GM18499 (cell line): ENCODE measurements around the gene SACS.

Experiments
- ATAC-seq: cut with Tn5 transposase; IDR thresholded peaks from one replicate; pipeline ENCODE4 v1.9.1; 2021; ENCODE audit warnings: moderate number of reproducible peaks; ENCODE audit not compliant: insufficient read depth, unreplicated experiment

SACS gene, protein sequence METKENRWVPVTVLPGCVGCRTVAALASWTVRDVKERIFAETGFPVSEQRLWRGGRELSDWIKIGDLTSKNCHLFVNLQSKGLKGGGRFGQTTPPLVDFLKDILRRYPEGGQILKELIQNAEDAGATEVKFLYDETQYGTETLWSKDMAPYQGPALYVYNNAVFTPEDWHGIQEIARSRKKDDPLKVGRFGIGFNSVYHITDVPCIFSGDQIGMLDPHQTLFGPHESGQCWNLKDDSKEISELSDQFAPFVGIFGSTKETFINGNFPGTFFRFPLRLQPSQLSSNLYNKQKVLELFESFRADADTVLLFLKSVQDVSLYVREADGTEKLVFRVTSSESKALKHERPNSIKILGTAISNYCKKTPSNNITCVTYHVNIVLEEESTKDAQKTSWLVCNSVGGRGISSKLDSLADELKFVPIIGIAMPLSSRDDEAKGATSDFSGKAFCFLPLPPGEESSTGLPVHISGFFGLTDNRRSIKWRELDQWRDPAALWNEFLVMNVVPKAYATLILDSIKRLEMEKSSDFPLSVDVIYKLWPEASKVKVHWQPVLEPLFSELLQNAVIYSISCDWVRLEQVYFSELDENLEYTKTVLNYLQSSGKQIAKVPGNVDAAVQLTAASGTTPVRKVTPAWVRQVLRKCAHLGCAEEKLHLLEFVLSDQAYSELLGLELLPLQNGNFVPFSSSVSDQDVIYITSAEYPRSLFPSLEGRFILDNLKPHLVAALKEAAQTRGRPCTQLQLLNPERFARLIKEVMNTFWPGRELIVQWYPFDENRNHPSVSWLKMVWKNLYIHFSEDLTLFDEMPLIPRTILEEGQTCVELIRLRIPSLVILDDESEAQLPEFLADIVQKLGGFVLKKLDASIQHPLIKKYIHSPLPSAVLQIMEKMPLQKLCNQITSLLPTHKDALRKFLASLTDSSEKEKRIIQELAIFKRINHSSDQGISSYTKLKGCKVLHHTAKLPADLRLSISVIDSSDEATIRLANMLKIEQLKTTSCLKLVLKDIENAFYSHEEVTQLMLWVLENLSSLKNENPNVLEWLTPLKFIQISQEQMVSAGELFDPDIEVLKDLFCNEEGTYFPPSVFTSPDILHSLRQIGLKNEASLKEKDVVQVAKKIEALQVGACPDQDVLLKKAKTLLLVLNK (N-terminal part only)

DNA sequence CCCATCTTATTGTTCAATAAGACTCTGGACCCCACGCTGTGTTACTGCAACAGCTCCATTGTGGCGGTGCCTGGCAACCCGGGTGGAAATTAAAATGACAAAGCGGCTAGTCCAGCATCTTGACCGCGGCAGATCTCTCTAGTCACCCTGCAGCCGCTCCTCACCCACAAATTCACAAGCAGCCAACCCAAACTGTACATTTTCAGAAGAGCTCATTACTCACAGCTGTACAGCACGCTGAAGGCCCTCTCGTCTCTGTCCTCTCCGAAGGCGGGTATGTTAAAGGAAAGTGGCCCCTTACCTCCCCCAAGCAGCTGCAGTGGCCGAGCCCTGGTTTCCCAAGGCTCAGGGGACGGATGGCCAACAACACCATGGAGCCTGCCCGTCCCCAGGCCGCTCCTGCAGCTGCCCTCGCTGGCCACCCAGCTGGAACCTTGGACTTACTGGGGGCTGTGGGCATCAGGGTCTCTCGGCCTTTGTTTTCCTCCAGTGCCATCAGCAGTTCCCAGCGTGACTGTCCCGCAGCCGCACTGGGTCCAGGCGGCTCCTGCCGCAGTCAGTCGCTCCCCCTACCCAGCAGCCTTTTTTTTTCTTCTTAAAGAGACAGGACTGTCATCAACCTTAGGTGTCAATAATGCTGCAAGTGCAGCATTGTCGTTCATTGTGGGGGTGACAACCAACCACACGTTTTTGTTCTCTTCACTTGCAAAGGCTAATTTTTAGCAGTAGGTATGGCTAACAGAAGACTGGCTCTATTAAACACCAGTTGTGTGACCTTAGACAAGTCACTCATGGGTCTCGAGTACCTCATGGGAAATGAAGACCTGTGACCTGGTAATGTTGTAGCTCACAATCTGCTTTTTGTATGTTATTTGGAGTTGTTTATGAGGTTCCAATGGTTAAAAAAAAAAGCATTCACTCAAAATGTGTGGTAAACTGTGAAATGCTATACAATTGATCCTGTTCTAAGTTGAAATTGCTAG is at the start of gene SACS:
Gene SACS, minus strand, starts transcription at position 532 of the 983 bp plus-strand sequence. CDS start 22,463 bp downstream, outside the sequence.
- ATAC-seq, result no peak

DNA sequence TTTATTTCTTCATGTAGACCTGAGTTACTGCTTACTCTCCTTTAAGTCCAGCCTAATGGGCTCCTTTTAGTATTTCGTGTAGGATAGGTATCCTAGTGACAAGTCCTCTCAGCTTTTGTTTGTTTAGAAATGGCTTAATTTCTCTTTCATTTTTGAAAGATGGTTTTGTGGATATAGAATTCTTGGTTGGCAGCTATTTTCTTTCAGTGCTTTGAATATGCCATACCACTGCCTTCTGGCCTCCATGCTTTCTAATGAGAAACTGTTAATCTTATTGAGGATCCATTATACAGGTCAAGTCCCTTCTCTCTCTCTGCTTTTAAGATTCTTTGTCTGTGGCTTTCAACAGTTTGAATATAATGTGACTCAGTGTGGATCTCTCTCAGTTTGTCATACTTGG is 46.8 kb upstream of the SACS start:
- ATAC-seq, result no peak

DNA sequence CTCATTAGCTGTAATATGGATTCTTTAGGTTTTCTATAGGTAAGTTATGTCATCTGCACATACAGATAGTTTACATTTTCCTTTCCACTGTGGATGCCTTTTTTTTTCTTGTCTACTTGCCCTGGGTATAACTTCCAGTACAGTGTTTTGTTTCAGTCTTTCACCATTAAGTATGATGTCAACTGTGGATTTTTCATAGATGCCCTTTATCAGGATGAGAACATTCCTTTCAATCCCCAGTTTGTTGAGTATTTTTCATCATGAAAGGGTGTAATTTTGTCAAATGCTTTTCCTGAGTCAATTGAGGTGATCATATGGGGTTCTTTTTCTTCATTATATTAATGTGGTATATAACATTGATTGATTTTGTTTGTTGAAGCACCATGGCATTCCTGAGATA is 43.6 kb upstream of the SACS start:
- no peak for ATAC-seq

DNA sequence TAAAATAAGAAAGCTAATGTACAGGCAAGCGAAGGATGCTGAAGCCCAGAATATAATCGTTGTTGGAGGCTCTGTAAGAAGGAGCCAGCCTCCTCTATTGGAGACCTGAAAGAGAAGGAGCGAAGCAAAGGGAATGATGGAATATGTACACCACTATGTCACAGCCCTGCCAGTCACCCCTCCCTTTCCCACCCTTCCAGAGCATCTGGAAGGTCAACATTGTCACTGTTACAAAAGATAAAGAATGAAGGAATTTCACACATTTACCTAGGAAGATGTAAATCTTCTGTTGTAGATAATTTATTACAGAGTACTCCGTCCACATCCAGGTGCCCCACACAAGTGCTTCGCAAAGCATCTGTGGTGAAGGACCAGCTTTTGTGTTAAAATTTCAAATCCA is 39.7 kb upstream of the SACS start:
- no peak for ATAC-seq

DNA sequence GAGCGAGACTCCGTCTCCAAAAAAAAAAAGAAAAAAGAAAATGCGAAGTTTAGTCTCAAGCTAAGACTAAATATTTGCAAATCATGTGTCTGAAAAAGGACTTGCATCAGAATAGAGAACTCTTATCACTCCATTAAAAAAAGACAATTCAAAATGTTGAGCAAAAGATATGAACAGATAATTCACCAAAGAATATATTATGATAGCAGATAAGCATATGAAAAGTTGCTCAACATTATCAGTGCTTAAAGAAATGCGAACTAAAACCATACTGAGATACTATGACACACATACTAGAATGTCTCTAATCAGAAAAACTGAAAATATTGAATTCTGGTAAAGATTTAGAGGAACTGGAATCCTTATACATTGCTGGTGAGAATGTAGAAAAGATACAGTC is 38.7 kb upstream of the SACS start:
- no peak for ATAC-seq

DNA sequence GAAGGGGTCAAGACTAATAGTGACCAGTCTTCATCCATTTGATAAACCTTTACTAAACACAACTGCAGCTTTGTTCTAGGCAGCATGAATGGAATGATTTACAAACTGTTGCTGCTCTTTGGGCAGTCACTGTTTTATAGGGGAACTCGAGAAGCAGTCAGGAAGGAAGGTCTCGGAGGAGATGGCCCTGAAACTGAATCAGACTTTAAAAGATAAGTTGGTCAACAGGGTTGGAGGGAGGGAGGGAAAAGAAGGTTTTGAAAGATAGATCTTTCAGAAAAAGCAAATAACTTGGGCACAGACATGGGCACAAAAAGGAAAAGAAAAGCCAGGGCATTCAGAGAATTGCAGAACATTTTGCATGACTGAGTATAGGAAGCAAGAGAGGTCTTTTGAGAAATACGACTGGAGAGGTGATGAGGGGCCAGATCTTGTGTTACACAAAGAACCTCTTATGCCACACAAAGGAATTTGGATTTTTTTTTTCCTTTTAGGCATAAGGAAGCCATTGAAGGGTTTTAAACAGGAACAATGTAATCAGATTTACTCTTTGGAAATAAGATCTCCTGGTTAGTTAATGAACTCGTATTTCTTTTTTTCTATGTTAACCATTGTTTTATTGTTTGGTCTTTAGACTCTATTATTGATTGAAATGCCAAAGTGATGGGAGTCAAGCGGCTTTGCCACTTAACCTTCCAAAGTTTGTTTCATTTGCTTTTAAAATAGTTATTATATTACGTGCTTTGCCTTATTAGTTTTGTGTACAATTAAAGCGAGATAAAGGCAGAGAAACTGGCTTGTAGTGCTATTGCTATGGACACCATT is 37.5 kb upstream of the SACS start:
- ATAC-seq, result no peak

DNA sequence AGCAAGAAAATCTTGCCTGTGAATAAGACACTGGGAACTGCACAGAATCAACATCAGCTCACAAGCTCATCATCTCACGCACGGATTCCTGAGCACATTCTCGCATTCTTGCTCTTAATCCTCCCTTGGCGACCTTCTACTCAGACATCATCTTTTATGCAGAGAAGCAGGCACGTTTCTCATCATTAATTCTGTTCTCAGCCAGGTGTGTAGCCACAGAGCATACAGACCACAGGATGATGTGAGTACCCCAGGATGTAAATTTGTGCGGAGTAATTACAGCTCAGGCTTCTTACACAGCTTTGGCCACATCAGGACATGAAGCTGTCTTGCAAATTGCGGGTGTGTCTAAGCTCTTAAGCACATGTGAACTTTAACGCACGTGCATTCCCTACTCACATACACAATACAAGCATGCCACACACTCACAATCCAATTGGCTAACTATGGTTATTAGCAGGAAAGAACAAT is 36.5 kb upstream of the SACS start:
- no peak for ATAC-seq

DNA sequence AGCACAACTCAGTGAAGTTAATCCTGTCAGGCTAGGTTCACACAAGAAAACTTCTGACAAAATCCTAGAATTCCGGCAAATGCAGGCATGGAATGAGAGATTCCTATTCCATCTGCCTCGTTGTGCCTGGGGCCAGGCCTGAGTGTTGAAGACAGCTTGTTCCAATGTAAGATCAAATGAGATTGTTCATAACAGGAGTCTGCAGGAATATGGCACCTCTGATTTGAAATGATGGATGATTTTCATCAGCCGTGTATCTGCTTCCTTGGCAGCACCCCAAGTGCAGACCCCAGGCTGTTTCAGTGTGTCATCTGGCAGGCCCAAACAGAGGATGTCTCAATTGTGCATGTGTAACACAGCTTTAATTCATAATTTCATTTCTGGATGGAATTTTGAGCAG is 35.3 kb upstream of the SACS start:
- no peak for ATAC-seq

DNA sequence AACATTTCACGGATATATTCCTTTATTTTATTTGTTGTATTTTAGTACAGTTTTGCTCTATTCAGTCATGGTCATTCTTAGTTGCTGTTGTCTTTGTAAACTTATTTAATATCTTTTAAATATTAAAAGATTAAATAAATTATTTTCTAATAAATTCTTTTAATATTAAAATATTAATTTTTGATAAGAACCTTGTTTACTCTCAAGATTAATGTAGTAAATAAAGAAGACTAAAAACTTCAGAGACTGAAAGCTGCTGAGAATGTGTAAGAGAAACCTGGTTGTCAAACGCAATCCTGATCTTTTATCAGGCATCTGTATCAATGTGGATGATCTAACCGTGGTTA is 34.4 kb upstream of the SACS start:
- no peak for ATAC-seq

DNA sequence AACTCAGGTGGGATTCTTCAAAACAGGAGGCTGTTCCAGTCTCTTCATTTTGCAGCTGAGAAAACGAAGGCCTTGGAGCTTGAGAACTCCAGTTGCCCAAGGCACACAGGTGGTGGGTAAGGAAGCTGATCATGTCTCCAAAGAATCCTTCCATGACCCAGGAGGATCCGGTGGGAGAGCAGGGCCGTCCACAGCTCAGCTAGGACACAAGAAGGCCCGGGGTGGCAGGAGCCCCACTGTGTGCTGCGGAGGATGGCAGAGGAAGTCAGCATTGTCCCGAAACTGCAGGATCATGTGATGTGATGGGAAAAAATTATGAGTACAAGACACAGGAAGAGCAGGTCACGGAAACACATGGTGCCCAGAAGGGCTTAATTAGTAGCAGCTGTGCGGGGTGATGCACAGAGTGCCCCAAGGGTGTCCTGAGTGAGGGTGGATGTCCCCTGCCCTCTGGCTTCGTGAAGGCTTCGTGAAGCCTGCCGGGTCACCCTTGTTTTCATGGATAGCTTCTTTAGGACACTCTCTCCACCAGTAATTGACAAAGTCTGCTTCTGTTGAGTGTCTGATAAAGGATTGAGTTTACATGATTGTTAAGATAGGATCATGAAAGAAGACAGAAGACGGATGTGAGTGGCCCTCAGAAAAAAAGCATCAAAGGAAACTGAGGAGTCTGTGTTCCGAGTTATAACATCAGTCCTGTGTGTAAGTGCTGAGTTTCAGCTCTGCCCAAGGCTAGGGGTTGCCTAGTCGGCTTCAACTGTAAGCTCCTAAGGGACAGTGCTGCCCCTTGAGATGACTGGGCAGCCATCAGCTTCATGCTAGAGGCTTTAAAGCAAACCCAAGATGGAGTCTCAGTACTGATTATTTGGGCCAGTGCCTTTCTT is 33.8 kb upstream of the SACS start:
- no peak for ATAC-seq

DNA sequence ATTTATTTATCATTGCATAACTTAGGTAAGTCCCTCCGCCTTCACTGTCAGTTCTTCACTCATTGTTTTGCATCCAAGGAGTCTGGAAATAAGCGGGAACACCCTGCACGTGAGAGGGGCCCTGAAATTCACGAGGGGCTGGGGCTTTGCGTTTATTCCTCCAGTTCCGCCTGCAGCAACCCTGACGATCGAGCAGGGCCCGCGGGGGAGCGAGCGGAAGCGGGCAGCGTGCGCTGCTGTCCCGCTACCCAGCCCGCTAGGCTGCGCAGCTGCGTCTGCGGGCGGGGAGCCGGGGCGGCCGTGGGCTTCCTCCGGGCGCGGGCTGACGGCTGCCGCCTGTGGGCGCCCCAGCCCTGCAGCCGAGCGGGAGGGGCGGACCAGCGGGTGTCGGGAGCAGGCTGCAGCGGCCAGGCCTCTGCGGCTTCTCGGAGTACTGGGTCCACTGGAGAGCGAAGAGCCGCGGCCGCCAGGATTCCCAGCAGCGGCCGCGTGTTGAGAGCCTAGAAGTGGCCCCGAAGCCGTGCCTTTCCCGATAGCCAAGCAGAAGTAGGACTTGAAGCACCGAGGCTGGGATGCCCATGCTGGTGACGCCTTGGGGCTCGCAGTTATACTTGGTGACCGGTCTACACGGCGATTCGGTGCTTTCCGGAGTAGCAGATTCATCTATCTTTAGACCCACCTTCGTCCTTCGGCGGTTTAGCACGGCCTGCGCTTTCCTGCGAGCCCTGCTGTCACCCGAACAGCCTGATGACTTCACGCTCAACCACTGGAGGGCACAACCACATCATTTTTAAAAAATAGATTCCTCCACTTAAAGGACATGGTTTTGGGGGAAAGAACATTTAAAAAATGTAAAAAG is 32.9 kb upstream of the SACS start:
- ATAC-seq, result peak; percentile 64

DNA sequence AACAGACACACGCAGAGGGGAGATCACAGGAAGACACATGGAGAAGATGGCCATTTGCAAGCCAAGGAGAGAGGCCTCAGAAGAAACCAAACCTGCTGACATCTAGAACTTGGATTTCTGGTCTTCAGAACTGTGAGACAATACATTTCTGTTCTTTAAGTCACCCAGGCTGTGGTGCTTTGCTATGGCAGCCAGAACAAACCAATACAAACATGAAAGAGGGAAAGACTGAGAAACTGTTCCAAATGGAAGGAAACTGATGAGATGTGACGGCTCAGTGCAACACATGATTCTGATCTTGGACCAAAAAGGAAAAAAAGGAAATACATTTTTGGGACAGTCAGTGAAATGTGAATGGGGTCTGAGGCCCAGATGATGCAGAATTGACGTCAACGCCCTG is 30.2 kb upstream of the SACS start:
- ATAC-seq, result no peak

DNA sequence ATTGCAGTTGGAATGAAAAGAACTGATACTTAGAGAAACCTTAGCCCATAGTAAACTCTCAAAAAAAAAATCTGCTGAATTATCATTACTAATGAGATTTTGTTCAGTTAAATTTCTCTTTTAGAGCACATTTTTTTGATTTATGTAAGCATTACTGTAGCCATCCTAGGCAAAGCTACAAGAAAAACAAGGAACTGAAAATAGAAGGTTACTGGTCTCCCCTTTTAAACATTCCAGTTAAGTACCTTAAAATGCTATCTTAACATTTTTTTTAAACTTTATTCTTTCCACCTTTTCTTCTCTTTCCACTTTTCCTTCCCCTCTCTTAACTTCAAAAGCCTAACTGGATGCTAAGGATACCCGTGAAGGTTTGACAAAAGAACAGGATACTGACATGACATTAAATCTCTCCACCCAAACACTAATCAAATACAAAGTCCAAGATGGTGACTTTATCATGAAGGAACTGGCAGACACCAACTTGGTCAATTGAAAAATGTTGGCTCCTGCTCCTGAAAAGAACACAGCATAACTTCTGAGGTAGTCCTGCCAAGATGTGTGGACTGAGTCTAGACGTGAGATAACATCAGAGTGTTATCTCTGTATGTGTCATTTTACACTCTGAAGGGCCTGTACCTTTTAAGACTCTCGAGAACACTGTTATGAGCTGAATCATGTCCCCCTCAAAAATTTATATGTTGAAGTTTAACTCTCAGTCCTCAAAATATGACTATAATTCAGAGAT is 29.5 kb upstream of the SACS start:
- no peak for ATAC-seq

DNA sequence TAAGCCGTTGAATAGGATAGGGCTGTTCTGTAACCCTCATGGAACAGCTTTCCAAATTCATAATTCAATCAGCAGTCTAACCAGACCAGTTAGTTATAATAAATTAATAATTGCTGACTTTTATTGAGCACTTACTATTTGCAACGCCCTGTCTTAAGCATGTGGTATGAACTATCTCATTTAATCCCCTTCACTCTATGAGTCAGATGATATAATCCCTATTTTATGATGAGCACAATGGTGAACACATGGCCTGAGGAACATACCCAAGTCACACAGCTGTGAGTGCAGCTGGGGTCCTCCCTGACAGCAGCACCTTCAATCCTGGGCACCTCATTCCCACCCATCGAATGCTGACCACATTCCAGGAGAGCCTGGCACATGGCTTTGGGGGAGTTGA is 28.0 kb upstream of the SACS start:
- ATAC-seq, result no peak

DNA sequence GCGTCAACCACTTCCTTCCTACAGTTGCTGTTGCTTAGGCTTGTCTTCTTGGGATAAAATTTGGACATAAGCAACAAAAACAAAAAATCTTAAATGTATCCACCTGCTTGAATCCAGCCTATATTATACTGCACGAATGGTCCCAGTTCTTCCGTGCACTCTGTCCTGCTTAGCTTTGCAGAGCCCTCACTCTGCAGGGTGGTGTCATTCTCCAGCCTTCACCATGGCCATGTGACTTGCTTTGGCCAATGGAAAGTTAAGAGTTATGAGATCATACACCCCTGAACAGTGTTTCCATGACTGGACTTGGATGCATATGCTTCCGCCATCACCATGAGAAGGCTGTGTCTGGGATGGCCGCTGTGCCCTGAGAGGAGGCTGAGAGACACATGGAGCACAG is 27.4 kb upstream of the SACS start:
- ATAC-seq, result no peak

DNA sequence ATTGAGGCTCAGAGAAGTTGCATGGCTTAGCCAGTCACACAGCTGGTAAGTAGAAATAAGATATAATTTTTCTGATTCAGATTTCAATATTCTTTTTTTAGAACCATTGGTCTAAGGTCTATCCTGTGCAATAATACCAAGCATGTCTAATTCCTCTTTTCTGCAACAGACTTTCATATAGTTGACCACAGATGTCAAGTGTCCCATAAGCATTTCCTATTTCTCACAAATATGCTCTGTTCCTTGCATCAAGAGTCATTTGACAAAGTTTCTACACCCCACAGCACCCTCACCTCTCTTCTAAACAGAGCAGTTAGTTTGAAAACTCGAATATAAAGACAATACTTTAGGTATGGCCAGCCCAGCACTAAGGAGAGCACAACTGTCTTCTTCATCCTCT is 26.8 kb upstream of the SACS start:
- peak; percentile 91 for ATAC-seq
